ENCODE data around the gene ADCK2. TPM values are rescaled to one million over a fixed set of nuclear protein-coding genes. Genes with fewer than 3 reads are reported as not detected.
"Not testable (repeated sequence)": the region's sequence is repeated elsewhere in the genome, so short reads cannot be mapped to it uniquely, and the experiment has no call there.

ADCK2 gene, protein sequence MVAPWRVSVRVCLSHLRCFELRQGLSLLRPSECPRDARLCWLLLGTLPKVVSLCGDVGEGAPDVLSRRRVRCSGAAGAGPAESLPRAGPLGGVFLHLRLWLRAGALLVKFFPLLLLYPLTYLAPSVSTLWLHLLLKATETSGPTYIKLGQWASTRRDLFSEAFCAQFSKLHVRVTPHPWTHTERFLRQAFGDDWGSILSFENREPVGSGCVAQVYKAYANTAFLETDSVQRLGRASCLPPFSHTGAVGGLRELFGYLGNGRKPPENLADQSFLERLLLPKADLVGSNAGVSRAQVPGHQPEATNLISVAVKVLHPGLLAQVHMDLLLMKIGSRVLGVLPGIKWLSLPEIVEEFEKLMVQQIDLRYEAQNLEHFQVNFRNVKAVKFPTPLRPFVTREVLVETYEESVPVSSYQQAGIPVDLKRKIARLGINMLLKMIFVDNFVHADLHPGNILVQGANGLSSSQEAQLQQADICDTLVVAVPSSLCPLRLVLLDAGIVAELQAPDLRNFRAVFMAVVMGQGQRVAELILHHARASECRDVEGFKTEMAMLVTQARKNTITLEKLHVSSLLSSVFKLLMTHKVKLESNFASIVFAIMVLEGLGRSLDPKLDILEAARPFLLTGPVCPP
- 10 to 100 TPM; 23.5 to 24.5 TPM for total RNA-seq

DNA sequence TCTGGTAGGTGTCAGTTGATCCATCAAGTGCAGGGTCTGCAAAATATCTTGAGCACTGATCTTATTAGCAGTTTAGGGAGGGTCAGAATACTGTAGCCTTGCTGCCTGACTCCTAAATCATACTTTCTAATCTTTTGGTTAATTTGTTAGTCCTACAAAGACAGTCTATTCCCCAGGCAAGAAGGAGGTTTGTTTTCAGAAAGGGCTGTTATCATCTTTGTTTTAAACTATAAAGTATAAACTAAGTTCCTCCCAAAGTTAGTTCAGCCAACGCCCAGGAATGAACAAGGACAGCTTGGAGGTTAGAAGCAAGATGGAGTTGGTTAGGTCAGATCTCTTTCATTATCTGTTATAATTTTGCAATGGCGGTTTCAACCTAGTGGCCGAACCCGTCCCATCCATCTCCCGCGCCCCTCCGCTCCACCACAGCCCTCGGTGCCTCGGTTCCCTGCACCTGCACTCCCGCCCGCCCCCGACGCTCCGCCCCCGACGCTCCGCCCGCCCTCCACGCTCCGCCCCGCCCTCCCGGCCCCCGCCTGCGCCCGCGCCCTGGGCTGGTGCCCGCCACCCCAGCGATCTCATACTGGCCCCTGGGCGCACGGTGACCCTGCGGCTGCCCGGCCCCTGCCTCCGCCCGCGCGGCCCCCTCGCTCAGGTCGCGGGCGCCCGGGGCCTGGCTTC, at the start of gene ADCK2:
ADCK2 (plus strand) TSS at position 564 of the 681 bp plus-strand sequence. CDS start 386 bp downstream, outside the sequence.
- Mint-ChIP-seq H3K27me3 (peaks cover 5% of the 10 kb centered on the region), H3K36me3 (peaks cover 2% of the 10 kb centered on the region)
- POLR2A ChIA-PET = interaction anchor here (0.9 to 1.4 kb wide), 4 partner anchors 25 to 342 kb away, joined by 3 to 6 read pairs (median 4); partner anchors contain the start of gene MRPS33

DNA sequence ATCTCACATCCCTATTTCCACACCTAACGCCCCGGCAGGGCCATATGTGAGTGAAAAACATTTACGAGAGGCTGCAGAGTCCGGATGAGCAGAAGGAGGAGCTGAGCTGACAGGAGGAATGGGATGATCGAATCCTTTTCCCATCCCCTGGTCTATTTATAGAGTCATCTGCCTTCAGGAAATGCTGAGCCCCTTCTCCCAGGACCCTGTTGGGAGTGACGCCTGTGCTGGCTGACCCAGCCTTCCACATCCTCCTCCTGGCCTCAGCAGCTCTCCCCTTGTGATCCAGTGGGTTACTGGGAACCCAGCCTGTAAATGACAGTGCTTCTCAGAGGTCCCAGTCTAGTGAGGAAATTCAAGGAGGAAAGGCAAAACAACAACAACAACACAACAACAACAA, 48.8 kb upstream of the ADCK2 start:
- ATAC-seq (ENCODE audit: low read depth) = no peak
- no peak for DNase-seq
- Mint-ChIP-seq H3K27me3 (peaks cover 16% of the 10 kb centered on the region), H3K4me3 (no peak overlapping the region), H3K36me3 (no peaks in the 10 kb centered on the region), H3K4me1 (no peaks in the 10 kb centered on the region), H3K9me3 (no peaks in the 10 kb centered on the region), H3K27ac (no peak overlapping the region)
- POLR2A ChIA-PET = no interaction called here

More for the DNA sequence above, at the start of gene ADCK2:
- no peaks in the 10 kb centered on the region for H3K9me3 Mint-ChIP-seq
- peak within 1 kb of the TSS; percentile 91 for H3K4me3 Mint-ChIP-seq
- DNase-seq (no peak), ATAC-seq (ENCODE audit: low read depth) (peak; percentile 66)
- H3K4me1 Mint-ChIP-seq = peaks cover 31% of the 10 kb centered on the region
- H3K27ac Mint-ChIP-seq = peak within 1 kb of the TSS; percentile 87

DNA sequence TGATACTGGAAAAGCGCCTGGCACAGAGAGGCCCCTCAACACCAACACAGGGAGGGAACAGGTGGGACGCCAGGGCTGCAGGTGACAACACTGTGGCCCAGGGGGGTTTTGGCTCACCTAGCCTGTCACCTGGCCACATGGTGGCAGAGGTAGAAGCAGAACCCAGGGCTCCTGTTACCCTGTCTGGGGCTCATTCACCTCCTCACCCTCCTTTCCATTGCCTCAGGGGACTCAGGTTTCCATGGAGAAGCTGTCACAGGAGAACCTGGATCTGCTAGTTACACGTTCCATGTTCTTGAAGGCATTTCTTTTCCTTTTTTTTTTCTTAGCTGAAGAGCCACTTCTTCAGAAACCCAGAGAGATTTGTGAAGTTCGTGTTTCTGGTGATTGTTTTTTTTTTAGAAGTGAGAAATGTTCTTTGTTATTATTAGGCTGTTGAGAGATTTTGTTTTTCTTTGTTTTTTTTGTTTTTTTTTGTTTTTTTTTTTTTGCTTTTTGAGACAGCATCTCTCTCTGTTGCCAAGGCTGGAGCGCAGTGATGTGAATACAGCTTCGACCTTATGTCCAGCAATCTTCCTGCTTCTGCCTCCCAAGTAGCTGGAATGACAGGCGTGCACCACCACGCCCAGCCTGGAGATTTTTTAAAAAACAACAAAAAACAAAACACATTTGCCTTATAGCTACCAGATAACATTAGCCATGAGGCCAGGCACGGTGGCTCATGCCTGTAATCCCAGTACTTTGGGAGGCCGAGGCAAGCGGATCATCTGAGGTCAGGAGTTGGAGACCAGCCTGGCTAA, 48.2 kb upstream of the ADCK2 start:
- Mint-ChIP-seq H3K36me3 (no peaks in the 10 kb centered on the region), H3K27ac (no peak overlapping the region), H3K27me3 (peaks cover 16% of the 10 kb centered on the region), H3K4me3 (no peak overlapping the region), H3K9me3 (no peaks in the 10 kb centered on the region), H3K4me1 (no peaks in the 10 kb centered on the region)
- ATAC-seq (ENCODE audit: low read depth) (no peak), DNase-seq (no peak)
- POLR2A ChIA-PET = no interaction called here

DNA sequence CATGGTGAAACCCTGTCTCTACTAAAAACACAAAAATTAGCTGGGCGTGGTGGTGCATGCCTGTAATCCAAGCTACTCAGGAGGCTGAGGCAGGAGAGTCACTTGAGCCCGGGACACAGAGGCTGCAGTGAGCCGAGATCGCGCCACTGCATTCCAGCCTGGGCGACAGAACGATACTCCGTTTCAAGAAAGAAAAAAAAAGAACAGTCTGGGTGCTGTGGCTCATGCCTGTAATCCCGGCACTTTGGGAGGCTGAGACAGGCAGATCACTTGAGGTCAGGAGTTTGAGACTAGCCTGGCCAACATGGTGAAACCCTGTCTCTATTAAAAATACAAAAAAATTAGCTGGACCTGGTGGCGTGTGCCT, 47.6 kb upstream of the ADCK2 start:
- DNase-seq; POLR2A ChIA-PET; H3K4me1 Mint-ChIP-seq; H3K4me3 Mint-ChIP-seq; ATAC-seq (ENCODE audit: low read depth); H3K27ac Mint-ChIP-seq; H3K36me3 Mint-ChIP-seq; H3K9me3 Mint-ChIP-seq: not testable (repeated sequence)
- H3K27me3 Mint-ChIP-seq = peaks cover 16% of the 10 kb centered on the region

DNA sequence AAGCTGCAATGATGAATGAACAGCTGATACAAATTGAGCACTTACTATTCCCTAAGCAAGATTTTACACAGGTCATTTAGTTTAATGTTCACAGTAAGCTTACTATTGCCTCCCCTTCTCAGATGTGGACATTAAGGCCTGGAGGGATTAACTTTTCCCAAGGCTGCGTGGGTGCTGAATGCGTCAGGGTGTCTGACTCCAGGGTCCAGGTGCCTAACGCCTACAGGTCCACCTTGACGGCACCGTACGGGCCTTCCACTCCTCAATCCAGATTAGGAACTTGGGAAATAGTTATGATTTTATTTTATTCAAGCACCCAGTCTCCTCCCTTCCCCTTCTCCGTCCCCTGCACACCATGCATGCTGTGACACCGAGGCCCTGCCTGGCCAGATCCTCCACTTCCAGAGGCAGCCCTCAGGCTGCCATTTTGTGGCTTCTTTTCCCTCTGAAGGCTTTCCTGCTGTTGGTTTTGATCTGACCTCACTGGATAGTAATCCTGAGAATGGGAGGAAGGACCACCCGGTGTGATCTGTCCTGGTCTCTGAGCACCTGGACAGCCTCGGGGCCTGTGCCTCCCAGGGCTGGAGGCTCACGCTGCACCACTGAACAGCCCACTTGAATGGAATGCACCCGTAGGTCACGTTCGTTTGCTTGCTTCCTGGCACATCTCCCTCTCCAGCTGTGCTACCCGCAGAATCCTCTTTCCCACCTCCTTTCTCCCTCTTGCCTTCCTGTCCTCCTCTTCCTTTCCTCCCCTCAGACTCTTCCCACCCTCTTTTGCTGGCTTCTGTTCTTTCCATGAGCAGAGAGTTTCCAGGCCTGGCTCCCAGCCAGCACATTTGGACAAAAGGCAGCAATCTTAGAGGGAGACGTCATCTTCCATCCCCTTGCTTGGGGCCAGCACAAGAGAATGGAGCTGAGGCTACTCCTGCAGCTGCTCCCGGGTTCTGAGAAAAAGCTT, 46.6 kb upstream of the ADCK2 start:
- ATAC-seq (ENCODE audit: low read depth) = no peak
- Mint-ChIP-seq H3K27ac (no peak overlapping the region), H3K27me3 (peaks cover 19% of the 10 kb centered on the region), H3K4me1 (no peaks in the 10 kb centered on the region), H3K4me3 (no peak overlapping the region), H3K36me3 (no peaks in the 10 kb centered on the region), H3K9me3 (no peaks in the 10 kb centered on the region)
- POLR2A ChIA-PET = no interaction called here
- DNase-seq = no peak

DNA sequence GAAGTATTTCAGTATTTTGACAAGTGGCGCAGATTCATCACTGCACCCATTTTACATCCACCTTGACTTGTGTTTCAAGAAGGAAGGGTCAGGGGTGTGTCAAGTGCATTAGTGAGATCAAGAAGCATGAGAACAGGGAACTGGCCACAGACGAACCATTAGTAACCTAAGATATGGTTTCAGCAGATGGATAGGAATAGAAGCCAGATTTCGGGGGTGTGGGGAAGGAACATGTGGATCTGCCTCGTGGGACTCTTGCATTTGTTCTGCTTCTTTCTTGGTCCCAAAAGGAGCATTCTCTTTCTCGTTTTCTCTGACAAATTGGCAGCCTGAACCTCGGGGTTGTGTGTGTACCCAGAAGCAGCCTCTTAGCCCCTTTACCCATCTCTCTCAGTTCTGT, 41.7 kb upstream of the ADCK2 start:
- ATAC-seq (ENCODE audit: low read depth) = no peak
- Mint-ChIP-seq H3K27me3 (peaks cover 12% of the 10 kb centered on the region), H3K9me3 (no peaks in the 10 kb centered on the region), H3K27ac (no peak overlapping the region), H3K4me1 (no peaks in the 10 kb centered on the region), H3K4me3 (no peak overlapping the region), H3K36me3 (no peaks in the 10 kb centered on the region)
- DNase-seq = no peak
- POLR2A ChIA-PET = no interaction called here

DNA sequence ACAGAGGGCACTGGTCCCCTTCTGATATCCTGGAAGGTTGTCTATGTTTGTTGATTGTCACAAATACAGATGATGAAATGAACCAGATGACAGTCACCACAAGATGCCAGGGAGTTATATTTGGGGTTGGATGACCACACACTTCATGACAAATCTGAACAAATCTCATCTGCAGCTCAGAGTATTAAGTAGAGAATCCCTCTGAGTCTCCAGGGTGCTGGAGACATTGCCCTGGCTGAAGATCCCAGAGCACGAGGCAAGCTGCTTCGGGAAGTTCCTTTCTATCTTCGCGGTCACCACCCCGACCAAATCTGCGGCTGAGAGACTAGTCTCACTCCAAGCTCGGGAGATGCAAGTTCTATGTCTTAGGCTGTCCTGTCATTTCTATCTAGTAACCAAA, 41.1 kb upstream of the ADCK2 start:
- DNase-seq (no peak), ATAC-seq (ENCODE audit: low read depth) (no peak)
- Mint-ChIP-seq H3K4me3 (no peak overlapping the region), H3K27ac (no peak overlapping the region), H3K9me3 (no peaks in the 10 kb centered on the region), H3K4me1 (no peaks in the 10 kb centered on the region), H3K27me3 (peaks cover 7% of the 10 kb centered on the region), H3K36me3 (no peaks in the 10 kb centered on the region)
- POLR2A ChIA-PET = no interaction called here

DNA sequence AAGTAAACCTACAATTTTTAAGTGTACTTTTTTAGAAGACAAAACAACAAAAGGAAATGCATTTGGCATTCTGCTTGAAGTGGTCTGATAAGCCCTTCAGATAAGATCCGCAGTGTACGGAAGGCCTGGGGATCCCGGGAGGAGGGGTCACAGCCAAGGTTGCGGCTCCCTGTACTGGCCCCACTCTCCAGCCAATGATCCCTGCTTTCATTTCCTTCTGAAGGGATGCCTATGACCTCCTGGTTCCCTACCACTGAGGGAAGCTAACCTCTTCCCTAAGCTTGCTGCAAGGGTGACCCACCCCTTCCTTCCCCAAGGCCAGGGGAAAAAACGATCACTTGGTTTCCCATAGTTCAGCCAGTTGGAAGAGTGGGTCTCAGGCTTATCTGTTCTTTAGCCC, 37.4 kb upstream of the ADCK2 start:
- no peak for ATAC-seq (ENCODE audit: low read depth)
- Mint-ChIP-seq H3K4me3 (no peak overlapping the region), H3K27me3 (peaks cover 36% of the 10 kb centered on the region), H3K4me1 (peaks cover 9% of the 10 kb centered on the region), H3K27ac (no peak overlapping the region), H3K36me3 (no peaks in the 10 kb centered on the region), H3K9me3 (no peaks in the 10 kb centered on the region)
- POLR2A ChIA-PET = interaction anchor here (0.8 kb wide), 1 partner anchor 10 kb away, joined by 3 read pairs; no protein-coding TSS in a partner anchor
- DNase-seq = no peak

DNA sequence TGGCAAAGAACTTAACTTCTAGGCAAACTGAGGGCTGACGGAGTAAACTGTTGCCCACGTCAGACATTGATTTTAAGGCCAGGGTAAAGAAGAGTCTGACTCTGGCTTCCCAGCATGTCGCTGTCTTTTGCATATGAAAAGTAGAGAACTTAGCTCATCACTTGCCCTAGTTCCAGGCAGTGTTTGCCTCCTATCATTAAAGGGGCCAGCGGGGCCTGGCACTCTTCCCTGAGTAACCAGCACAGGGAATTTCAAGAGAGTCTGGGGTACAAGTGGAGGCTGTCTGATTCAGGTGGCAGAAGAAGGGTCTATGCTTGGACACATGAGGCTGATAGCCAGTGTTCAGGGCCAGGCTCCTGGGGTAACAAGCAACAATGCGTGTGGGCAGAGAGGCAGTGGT, 36.9 kb upstream of the ADCK2 start:
- no peak for DNase-seq
- Mint-ChIP-seq H3K4me3 (no peak overlapping the region), H3K36me3 (no peaks in the 10 kb centered on the region), H3K9me3 (no peaks in the 10 kb centered on the region), H3K4me1 (peaks cover 9% of the 10 kb centered on the region), H3K27ac (no peak overlapping the region), H3K27me3 (peaks cover 34% of the 10 kb centered on the region)
- ATAC-seq (ENCODE audit: low read depth) = no peak
- POLR2A ChIA-PET = no interaction called here

DNA sequence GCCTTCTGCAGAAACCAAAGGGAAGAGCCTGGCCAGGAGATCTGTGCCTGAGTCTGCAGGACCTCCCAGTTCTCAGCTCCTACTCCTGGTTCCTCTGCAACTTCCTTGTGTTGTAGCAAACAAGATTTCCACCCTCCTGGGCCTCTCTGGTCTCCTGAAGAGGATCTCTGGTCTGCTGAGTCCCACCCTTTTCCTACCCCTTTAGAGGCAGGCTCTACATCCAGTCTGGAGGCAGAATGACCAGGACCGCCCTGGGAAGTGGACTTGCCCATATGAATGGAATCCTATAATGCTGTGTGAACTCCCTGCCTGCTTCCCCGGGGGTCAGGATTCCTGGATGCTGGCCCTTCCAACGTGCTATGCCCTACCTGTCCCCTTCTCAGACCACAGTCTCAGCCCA, 35.3 kb upstream of the ADCK2 start:
- no peak for ATAC-seq (ENCODE audit: low read depth)
- H3K9me3 Mint-ChIP-seq = no peaks in the 10 kb centered on the region

DNA sequence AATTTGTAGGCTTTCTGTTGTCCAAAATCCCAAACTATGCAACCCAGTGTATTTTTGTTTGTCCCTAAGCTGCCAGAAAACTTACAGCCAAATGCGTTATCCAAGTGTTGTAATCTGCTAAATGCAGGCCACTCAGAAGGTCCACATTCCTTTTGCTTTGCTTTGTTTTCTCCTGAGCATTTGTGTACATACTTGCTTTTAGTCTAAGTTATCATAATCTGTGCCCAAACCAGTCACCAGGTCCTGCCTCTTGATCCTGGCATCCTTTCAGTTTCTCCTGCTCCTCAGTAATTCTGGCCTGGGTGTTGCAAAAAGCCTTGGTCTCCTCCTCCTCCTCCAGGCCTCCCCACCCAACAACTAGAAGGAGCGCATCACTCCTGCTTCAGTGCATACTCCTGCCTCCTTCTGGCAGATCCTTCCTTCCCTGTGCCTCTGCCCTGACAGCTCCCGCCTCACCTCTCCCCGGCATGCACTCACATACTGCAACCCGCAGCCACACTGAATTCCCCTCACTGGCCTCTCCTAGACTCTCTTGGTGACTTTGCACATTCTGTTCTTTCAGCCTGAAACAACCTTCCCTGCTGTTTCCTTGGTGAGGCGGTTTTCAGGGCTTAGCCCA, 34.5 kb upstream of the ADCK2 start:
- Mint-ChIP-seq H3K36me3 (no peaks in the 10 kb centered on the region), H3K27me3 (peaks cover 55% of the 10 kb centered on the region), H3K4me1 (peaks cover 14% of the 10 kb centered on the region), H3K27ac (no peak overlapping the region), H3K9me3 (no peaks in the 10 kb centered on the region), H3K4me3 (no peak overlapping the region)
- DNase-seq (no peak), ATAC-seq (ENCODE audit: low read depth) (no peak)
- POLR2A ChIA-PET = interaction anchor here (0.6 kb wide), 1 partner anchor 58 kb away, joined by 4 read pairs; no protein-coding TSS in a partner anchor

More for the DNA sequence above, 35.3 kb upstream of the ADCK2 start:
- peaks cover 46% of the 10 kb centered on the region for H3K27me3 Mint-ChIP-seq
- POLR2A ChIA-PET = interaction anchor here (0.5 kb wide), 1 partner anchor 317 kb away, joined by 4 read pairs; no protein-coding TSS in a partner anchor
- H3K4me1 Mint-ChIP-seq = peaks cover 14% of the 10 kb centered on the region
- no peak overlapping the region for H3K4me3 Mint-ChIP-seq
- DNase-seq = no peak
- no peak overlapping the region for H3K27ac Mint-ChIP-seq
- no peaks in the 10 kb centered on the region for H3K36me3 Mint-ChIP-seq

All from activated naive CD8-positive, alpha-beta T cell treated with anti-CD3 and anti-CD28 coated beads, Interleukin-2, amount 10 ng/mL, durations not matched to agents 7 days and 5 days (primary cell).